NCI-H1417 (cell line): ENCODE measurements around the gene ECHS1.

Experiments used
- DNase-seq, 3 experiments: peaks; one replicate each; lab custom pipeline; 2025; lab: John Stamatoyannopoulos, UW

The ECHS1 gene

DNA sequence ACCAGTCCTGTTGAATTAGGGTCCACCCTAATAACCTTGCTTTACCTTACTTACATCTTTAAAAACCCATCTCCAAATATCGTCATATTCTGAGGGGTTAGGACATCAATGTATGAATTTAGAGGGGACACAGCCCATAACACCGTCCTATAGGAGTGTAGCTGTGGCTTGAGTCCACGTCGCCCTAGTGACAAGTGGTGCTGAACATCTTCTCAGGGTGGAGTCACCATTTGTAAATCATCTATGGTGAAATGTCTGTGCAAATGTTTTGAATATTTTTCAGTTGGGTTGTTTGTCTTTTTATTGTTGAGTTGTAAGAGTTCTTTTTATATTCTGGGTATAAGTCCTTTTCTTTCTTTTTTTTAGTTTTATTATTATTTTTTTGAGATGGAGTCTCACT is 31.2 kb downstream of the ECHS1 start:
- DNase-seq: no peak

- no peak for DNase-seq
These were observed 33.3 kb downstream of the ECHS1 start for GRCh38 chr10:133339708-133340380.

GRCh38 chr10:133338080-133339071 is 34.8 kb downstream of the ECHS1 start:
- DNase-seq: no peak

DNA sequence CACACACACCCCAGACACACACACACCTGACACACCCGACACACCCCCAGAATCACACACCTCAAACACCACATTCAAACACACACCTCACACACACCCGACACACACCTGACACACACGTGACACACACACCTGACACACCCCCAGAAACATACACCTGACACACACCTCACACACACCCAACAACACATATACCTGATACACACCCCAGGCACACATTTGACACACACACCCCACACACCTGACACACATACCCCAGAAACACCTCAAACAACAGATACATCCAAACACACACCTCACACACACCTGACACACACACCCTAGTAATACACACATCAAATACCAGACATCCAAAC is 35.8 kb downstream of the ECHS1 start:
- no peak for DNase-seq

DNA sequence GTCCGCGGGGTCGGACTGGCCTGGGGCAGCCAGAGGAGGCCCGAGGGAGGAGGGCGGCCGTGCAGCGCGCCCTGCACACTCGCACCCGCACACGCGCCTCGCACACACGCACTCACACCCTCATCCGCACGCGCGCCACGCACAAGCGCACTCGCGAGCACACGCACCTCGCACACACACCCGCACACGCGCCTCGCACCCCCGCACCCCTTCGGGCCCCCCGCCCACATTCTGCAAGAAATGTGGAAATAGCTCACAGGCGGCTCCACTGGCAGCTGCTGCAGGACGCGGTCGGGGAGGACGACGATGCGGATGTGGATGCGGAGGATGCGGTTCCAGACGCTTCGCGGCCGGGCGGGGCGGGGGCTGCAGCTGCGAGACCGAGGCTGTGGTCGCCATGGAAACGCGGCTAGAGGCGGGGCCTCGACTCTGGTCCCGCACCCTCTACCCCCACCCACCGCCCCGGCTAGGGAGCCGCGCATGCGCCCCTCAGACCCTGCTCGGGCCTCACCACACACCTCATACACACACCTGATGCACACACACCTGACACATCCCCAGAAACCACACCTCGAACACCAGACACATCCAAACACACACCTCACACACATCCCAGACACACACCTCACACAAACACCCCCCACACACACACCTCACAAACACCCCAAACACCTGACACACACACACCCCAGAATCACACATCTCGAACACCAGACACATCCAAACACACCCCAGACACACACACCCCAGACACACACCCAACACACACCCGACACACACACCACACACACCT is 36.4 kb downstream of the ECHS1 start, which contains the start of gene CALY:
Gene CALY (minus strand): TSS at position 320 of the 793 bp plus-strand sequence. CDS start 7,907 bp downstream, outside the sequence.
- peak in 2 of 3 experiments; percentile 39 to 74 for DNase-seq

DNA sequence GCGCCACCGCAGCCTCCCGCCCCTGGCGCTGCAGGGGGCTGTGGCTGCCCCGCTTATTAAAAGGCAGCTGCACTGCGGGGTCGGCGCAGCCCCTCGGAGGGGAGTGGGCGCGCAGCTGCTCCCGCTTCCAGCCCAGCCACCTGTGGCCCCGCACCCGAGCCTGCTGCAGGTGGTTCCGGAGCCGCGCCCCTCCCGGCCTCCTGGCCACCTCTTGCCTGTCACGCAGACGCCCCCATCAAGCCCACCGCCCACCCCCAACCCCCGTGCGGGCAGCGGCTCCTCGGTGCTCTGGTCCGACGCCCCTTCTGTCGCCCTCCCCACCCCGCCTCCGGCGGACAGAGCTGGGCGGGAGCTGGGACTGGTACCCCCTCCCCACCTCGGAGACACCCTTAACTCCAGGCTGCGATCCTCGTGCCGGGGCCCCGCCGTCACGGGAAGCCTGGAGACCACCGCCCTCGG is 37.0 kb downstream of the ECHS1 start:
- DNase-seq: no peak

GRCh38 chr10:133335246-133336117 is 37.7 kb downstream of the ECHS1 start:
- DNase-seq: peak in 2 of 3 experiments; percentile 31 to 50

DNA sequence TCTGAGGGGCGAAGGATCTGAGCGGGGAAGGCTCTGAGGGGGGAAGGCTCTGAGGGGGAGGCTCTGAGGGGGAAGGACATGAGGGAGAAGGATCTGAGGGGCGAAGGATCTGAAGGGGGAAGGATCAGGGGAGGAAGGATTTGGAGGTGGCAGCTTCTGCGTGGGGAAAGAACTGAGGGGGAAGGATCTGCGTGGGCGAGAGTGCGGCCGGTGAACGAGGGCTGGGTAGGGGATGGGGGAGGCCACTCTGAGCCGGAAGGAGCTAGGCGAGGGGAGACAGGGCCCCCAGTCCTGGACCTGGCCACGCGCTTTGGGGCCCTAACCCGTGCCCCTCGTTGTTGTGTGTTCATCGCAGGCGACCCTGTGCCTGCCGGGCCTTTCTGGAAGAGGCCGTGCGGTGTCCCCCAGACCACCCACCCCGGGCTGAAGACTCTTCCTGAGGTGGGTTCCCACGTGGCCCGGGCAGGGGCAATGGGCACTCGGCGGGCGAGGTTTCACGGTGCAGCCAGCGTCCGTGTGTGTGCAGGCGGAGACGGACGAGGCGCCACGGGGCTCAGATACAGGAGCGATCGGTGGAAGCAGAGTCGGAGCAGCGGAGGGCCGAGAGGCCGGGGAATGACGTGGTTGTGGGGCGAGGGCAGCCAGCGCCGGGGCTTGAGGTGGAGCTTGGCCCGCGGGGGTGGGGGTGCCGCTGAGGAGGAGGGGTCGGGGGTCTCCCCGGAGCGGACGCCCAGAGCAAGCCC is 38.5 kb downstream of the ECHS1 start:
- DNase-seq: peak in 2 of 3 experiments; percentile 17

DNA sequence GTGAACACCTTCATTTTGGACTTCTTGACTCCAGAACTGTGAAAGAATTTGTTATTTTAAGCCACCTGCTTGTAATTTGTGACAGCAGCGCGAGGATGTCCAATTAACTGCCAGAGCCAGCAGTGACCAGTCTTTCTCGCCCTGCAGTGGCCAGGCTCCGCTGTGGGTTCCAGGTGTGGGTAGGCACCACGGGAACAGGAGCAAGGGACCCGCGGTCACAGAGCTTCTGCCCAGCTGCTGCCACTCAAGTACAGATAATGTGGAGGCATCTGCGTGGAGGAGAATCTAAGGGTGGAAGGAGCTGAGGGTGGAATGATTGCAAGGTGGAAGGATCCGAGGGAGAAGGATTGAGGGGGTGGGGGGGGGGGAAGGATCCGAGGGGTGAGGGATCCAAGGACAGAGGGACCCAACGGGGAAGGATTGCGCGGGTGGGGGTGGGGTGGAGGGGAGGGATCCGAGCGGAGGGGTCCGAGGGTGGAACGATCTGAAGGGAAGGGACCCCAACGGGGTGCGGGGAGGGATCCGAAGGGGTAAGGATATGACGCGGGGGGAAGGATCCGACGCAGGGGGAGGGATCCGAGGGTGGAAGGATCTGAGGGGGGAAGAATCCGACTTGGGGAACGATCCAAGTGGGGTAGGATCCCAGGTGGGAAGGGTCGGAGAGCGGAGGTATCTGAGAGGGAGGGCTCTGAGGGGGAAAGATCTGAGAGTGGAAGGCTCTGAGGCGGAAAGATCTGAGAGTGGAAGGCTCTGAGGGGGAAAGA is 40.0 kb downstream of the ECHS1 start:
- DNase-seq: no peak

DNA sequence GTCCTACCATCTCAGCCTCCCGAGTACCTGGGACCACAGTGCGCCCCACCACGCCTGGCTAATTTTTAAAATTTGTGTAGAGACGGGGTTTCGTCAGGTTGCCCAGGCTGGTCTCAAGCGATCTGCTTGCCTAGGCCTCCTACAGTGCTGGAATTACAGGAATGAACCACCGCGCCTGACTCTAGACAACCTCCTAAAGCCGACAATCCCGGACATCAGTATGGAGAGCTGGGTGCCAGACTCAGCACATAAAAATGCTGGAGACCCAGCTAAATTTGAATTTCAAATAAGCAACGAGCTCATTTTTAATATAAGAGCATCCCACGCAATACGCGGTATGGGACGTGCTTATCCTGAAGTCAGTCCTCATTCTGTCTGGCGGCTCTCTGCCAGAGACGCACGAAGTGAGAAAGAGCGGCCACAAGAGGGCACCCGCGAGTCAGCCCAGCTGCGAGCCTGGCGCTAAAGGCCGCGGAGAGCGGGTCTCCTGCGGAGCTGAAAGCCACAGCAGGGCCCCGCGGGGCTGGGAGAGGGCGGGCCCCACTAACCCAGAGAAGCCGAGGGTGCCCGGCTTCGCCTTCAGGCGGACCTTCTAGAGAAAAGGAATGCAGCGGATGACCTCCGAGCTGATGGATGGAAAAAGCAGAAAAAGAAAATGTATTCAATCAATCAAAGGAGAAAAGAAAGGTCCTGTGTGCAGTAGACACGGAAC is 43.5 kb downstream of the ECHS1 start:
- DNase-seq: peak; percentile 66 to 82 (median 82)

GRCh38 chr10:133328358-133329343 is 44.5 kb downstream of the ECHS1 start:
- no peak for DNase-seq

DNA sequence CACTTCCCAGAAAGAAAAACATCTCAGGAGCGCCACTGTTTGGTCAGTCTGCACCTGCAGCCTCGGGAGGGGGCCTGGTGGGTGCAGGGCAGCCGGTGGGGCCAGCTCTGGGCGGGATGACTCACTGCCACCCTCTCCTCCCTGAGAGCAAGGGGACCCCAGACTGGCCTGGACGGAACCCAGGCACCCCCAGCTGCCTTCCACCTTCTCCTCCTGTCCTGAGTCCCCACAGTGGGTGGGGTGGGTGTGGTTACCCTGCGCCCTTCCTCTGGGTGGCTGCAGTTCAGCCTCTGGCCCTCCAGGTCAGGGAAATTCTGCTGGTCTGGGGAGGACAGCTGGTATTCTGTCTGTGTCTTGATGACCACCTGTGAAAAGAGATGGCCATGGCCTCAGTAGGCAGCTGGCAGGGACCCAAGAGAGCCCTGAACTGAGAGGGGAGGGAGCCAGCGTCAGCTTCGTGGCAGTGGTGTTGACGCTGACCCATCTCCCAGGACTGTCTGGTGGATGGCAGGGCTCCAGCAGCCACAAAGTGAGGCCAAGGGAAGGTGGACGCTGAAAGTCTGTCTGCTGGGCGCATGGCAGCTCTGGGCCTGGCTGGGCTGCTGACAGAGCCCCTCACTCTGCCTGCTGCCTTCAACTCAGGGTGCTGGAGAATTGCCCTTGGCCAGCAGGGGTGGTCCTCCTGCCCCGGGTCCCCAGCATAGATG is 45.4 kb downstream of the ECHS1 start:
- DNase-seq: peak in 1 of 3 experiments; percentile 21

GRCh38 chr10:133326745-133327650 is 46.2 kb downstream of the ECHS1 start:
- DNase-seq: peak in 1 of 3 experiments; percentile 5

DNA sequence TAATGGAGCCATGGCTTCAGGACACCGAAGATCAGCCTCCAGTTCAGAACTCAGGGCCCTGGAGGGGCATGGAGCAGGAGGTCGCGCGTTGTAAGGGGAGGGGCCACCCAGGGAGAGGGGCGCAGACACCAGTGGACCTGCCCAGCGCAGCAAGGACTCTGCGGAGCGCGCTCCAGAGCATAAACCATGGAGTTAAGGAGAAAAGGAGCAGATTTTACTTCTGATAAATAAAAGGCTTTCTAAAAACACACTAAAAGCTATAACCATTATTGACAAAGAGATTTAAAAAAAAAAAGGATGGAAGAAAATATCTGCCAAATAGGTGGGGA is 47.0 kb downstream of the ECHS1 start:
- DNase-seq: peak in 1 of 3 experiments; percentile 48

- DNase-seq: peak; percentile 20 to 48 (median 40)
These were observed 47.5 kb downstream of the ECHS1 start for GRCh38 chr10:133325440-133326222.
